Neuronal stem cell (in vitro differentiated cells): ENCODE results near the gene GARIN5A.

ENCODE experiments used
- DNase-seq: peaks from one replicate; pipeline ENCODE4 v3.0.0-alpha.2; 2013; ENCODE audit warnings: low spot score
- H2AFZ ChIP-seq: one replicate; pipeline ENCODE4 v1.6.1; 2013; ENCODE audit warnings: mild to moderate bottlenecking, low read length, inconsistent platforms
- H2AK5ac ChIP-seq: 2 replicates; pipeline ENCODE4 v1.6.1; 2013; ENCODE audit warnings: low read depth, mild to moderate bottlenecking, inconsistent platforms, low read length, moderate library complexity, mixed read lengths
- H2BK120ac ChIP-seq: 2 replicates; pipeline ENCODE4 v1.6.1; 2013; ENCODE audit warnings: low read depth, mild to moderate bottlenecking, inconsistent platforms, low read length, moderate library complexity, mixed read lengths
- H2BK12ac ChIP-seq: one replicate; pipeline ENCODE4 v1.6.1; 2013; ENCODE audit warnings: low read length, inconsistent platforms
- H2BK15ac ChIP-seq: 2 replicates; pipeline ENCODE4 v1.6.1; 2013; ENCODE audit warnings: mild to moderate bottlenecking, low read length, inconsistent platforms, mixed read lengths
- H2BK5ac ChIP-seq: one replicate; pipeline ENCODE4 v1.6.1; 2013; ENCODE audit warnings: inconsistent platforms, mild to moderate bottlenecking, low read length, moderate library complexity
- H3K14ac ChIP-seq: one replicate; pipeline ENCODE4 v1.6.1; 2013; ENCODE audit warnings: low read length, inconsistent platforms
- H3K18ac ChIP-seq: 2 replicates; pipeline ENCODE4 v1.6.1; 2013; ENCODE audit warnings: low read length, inconsistent platforms
- H3K23ac ChIP-seq: 2 replicates; pipeline ENCODE4 v1.6.1; 2013; ENCODE audit warnings: low read depth, mild to moderate bottlenecking, mixed read lengths, low read length, inconsistent platforms; ENCODE audit not compliant: poor library complexity
- H3K27ac ChIP-seq: replicated peaks from 3 replicates; pipeline ENCODE4 v1.5.1; 2013; ENCODE audit warnings: low read length, inconsistent platforms
- H3K27me3 ChIP-seq, 3 experiments: 2 replicates each; pipeline ENCODE4 v1.6.1; 2013; ENCODE audit warnings: low read length in 3 of 3, mild to moderate bottlenecking in 2 of 3, inconsistent platforms in 1 of 3, low read depth in 1 of 3, mixed read lengths in 1 of 3, moderate library complexity in 1 of 3; ENCODE audit not compliant: control insufficient read depth in 3 of 3, insufficient read depth in 3 of 3
- H3K36me3 ChIP-seq, 2 donors: replicated peaks in 1 of 2; 2 replicates each; pipeline ENCODE4 v1.6.1; 2013; ENCODE audit warnings: low read length in 2 of 2; ENCODE audit not compliant: control insufficient read depth in 2 of 2, insufficient read depth in 2 of 2
- H3K4ac ChIP-seq: 2 replicates; pipeline ENCODE4 v1.6.1; 2013; ENCODE audit warnings: inconsistent platforms, mild to moderate bottlenecking, low read length, moderate library complexity
- H3K4me1 ChIP-seq, 2 donors: 1 replicate in 1 of 2; 2 replicates in 1 of 2; pipeline ENCODE4 v1.6.1; 2013; ENCODE audit warnings: low read length in 2 of 2, low read depth in 1 of 2; ENCODE audit not compliant: control insufficient read depth in 2 of 2, insufficient read depth in 1 of 2
- H3K4me2 ChIP-seq: one replicate; pipeline ENCODE4 v1.6.1; 2013; ENCODE audit warnings: mild to moderate bottlenecking, low read length, inconsistent platforms; ENCODE audit not compliant: insufficient read depth, poor library complexity, severe bottlenecking
- H3K4me3 ChIP-seq, 2 donors: 2 replicates each; pipeline ENCODE4 v1.5.1; 2013; ENCODE audit warnings: low read length in 2 of 2, mild to moderate bottlenecking in 2 of 2, inconsistent platforms in 1 of 2, moderate library complexity in 1 of 2
- H3K79me1 ChIP-seq: one replicate; pipeline ENCODE4 v1.6.1; 2013; ENCODE audit warnings: low read depth, mild to moderate bottlenecking, inconsistent platforms, low read length, moderate library complexity
- H3K9ac ChIP-seq: one replicate; pipeline ENCODE4 v1.6.1; 2013; ENCODE audit warnings: mild to moderate bottlenecking, low read depth, low read length, inconsistent platforms; ENCODE audit not compliant: poor library complexity
- H3K9me3 ChIP-seq, 2 donors: replicated peaks in 1 of 2; 2 replicates each; pipeline versions ENCODE3 to v1.6.1; 2013; ENCODE audit warnings: low read length in 2 of 2, mild to moderate bottlenecking in 2 of 2, inconsistent platforms in 1 of 2, low read depth in 1 of 2, mixed read lengths in 1 of 2, moderate library complexity in 1 of 2; ENCODE audit not compliant: control insufficient read depth in 2 of 2, insufficient read depth in 1 of 2
- H4K8ac ChIP-seq: one replicate; pipeline ENCODE4 v1.6.1; 2013; ENCODE audit warnings: low read depth, mild to moderate bottlenecking, inconsistent platforms, low read length, moderate library complexity
- H4K91ac ChIP-seq: one replicate; pipeline ENCODE4 v1.6.1; 2013; ENCODE audit warnings: low read length, low read depth, mild to moderate bottlenecking, inconsistent platforms; ENCODE audit not compliant: poor library complexity
- WGBS, 2 donors: extraction: QIAGEN DNeasy Blood & Tissue Kit; methylation state at CpG; one replicate each; pipeline ENCODE4 v1.1.7; 2013; ENCODE audit warnings: missing lambda C conversion rate in 2 of 2, mixed read lengths in 1 of 2; ENCODE audit not compliant: insufficient read length in 2 of 2, insufficient replicate concordance in 1 of 2; ENCODE audit errors: extremely low coverage in 2 of 2; 5-methylcytosine and 5-hydroxymethylcytosine counted together

Gene GARIN5A

DNA sequence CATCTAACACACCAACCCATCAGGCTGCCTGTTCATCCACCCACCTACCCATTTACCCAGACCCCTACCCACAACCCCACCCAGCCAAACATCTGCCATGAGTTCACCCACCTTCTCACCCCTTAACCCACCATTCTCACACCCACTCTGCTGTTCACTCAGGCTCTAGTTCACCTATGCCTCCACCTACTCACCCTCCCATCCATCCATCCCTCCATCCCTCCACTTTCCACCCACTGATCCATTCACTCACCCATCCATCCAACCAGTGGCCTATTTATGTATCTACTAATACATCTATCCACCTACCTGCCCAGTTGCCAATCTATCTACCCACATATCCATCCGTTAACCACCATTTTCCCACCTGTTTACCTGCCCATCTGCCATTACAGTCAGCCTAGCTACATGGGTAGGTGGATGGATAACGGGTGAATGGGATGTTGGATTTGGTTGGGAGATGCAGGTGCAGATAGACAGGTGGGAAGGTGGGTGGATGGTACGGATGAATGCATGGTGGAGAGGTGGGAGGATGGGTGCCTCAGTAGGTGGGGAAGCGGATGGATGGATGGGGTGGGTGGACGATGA lies 38.7 kb downstream of the GARIN5A start:
- Histone ChIP-seq H3K18ac (no peak overlapping the region), H2BK120ac (no peak overlapping the region), H3K4me1 (peaks cover 1 to 6% of the 10 kb centered on the region in 2 donors), H3K79me1 (no peaks in the 10 kb centered on the region), H3K14ac (peak overlapping the region; percentile 31), H2BK5ac (no peak overlapping the region), H3K36me3 (no peaks in the 10 kb centered on the region), H2BK15ac (no peak overlapping the region), H3K9ac (no peak overlapping the region), H3K4me3 (no peak overlapping the region), H4K91ac (no peak overlapping the region), H3K9me3 (no peaks in the 10 kb centered on the region), H3K27me3 (peaks cover 0 to 37% (median 0%) of the 10 kb centered on the region in 3 experiments), H2AK5ac (peak overlapping the region; percentile 16), H2AFZ (no peak overlapping the region), H2BK12ac (peak overlapping the region; percentile 6), H3K4me2 (no peak overlapping the region), H3K23ac (no peak overlapping the region), H3K27ac (no peak overlapping the region), H3K4ac (peak overlapping the region; percentile 76), H4K8ac (no peak overlapping the region)
- DNase-seq = no peak
- WGBS, 2 donors = 100% methylated on average over 1 to 3 of the region's 5 CpGs

DNA sequence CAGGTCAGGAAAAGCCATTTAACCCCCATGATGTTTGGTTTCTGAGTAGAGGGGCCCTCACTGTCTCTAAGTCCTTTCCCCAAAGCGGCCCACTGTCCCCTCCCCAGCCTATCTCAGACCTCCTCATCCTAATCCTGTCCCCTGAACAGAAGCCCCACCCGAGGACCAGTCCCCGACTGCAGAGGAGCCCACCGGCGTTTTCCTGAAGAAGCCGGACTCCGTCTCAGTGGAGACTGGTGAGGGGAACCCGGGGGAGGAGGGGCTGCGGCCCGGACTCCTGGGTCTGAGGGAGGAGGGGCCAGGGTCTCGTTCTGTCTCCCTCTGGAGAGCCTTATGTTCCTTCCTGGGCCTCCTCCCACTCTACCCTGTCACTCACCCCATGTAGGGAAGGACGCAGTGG lies 41.0 kb downstream of the GARIN5A start:
- H3K23ac ChIP-seq = no peak overlapping the region
- peaks cover 13 to 18% of the 10 kb centered on the region in 2 donors for H3K4me1 ChIP-seq
- H4K91ac ChIP-seq = no peak overlapping the region
- H3K4me2 ChIP-seq = no peak overlapping the region
- H3K36me3 ChIP-seq = no peaks in the 10 kb centered on the region
- H3K4me3 ChIP-seq = no peak overlapping the region
- no peak for DNase-seq
- H2BK12ac ChIP-seq = no peak overlapping the region
- WGBS, 2 donors = no CpG with 5 or more reads among the region's 12 CpGs
- H4K8ac ChIP-seq = no peak overlapping the region
- H3K9ac ChIP-seq = no peak overlapping the region
- H2AK5ac ChIP-seq = peak overlapping the region; percentile 70
- no peak overlapping the region for H3K14ac ChIP-seq
- no peak overlapping the region for H2BK15ac ChIP-seq
- peak overlapping the region; percentile 20 for H2BK5ac ChIP-seq
- no peak overlapping the region for H2BK120ac ChIP-seq
- no peak overlapping the region for H3K18ac ChIP-seq
- H3K9me3 ChIP-seq = no peaks in the 10 kb centered on the region
- H3K27ac ChIP-seq = no peak overlapping the region
- H2AFZ ChIP-seq = no peak overlapping the region
- peaks cover 0 to 40% (median 10%) of the 10 kb centered on the region in 3 experiments for H3K27me3 ChIP-seq
- no peaks in the 10 kb centered on the region for H3K79me1 ChIP-seq
- no peak overlapping the region for H3K4ac ChIP-seq

DNA sequence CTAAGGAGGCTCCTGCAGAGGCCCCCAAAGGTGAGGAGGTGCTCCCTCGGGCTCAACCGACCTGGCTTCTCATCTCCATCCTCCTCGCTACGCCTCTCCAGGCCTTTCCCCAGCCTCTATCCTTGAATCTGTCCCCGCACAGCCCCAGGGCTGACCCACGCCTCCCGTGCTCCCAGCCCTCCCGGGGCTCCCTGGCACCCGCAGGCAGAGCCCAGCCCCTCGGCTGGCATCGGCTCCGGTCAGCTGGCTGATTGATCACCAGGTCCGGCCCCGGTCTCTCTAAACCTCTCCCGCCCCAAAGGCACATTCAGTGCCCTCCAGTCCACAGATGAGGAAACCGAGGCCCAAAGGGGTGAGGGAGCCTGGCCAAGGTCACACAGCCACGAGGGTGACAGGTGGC lies 41.4 kb downstream of the GARIN5A start:
- Histone ChIP-seq H3K4me2 (no peak overlapping the region), H3K23ac (no peak overlapping the region), H2BK120ac (no peak overlapping the region), H2BK15ac (peak overlapping the region; percentile 33), H2AFZ (no peak overlapping the region), H4K8ac (no peak overlapping the region), H2BK12ac (no peak overlapping the region), H3K4me3 (no peak overlapping the region), H3K27me3 (peaks cover 0 to 41% (median 11%) of the 10 kb centered on the region in 3 experiments), H3K79me1 (no peaks in the 10 kb centered on the region), H2AK5ac (peak overlapping the region; percentile 70), H3K18ac (peak overlapping the region; percentile 15), H3K9ac (no peak overlapping the region), H2BK5ac (peak overlapping the region; percentile 78), H3K9me3 (no peaks in the 10 kb centered on the region), H3K4me1 (peaks cover 13 to 19% of the 10 kb centered on the region in 2 donors), H3K27ac (no peak overlapping the region), H3K14ac (no peak overlapping the region), H3K4ac (no peak overlapping the region), H4K91ac (no peak overlapping the region), H3K36me3 (no peaks in the 10 kb centered on the region)
- no CpG with 5 or more reads among the region's 17 CpGs for WGBS, 2 donors
- DNase-seq = no peak

DNA sequence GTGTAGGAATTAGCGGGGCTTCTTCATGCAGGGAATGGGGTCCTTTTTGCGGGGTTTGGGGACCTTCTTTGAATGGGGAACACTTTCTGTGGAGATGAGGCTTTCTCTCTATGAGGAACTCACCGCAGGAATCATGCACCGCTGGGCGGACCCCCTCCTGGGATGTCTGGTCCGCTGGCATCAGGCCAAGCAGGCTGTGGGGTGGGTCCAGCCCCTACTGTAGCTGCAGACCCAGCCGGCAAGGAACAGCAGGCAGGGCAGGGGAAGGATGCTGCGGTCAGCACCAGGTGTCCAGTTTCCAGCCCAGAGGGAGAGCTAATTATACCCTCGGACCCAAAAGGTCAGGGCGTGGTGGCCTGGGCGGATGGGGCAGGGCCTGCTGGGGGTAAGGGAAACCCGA lies 42.1 kb downstream of the GARIN5A start:
- peak overlapping the region; percentile 95 for H2AK5ac ChIP-seq
- no peak overlapping the region for H3K4me3 ChIP-seq
- no peak overlapping the region for H3K27ac ChIP-seq
- no peaks in the 10 kb centered on the region for H3K9me3 ChIP-seq
- H4K91ac ChIP-seq = no peak overlapping the region
- WGBS, 2 donors = no CpG with 5 or more reads among the region's 12 CpGs
- no peak overlapping the region for H3K4ac ChIP-seq
- no peak overlapping the region for H2BK120ac ChIP-seq
- no peaks in the 10 kb centered on the region for H3K36me3 ChIP-seq
- H3K4me2 ChIP-seq = no peak overlapping the region
- H3K79me1 ChIP-seq = no peaks in the 10 kb centered on the region
- no peak overlapping the region for H4K8ac ChIP-seq
- H2BK15ac ChIP-seq = peak overlapping the region; percentile 75
- H3K27me3 ChIP-seq = peaks cover 0 to 44% (median 11%) of the 10 kb centered on the region in 3 experiments
- peak overlapping the region; percentile 57 for H3K18ac ChIP-seq
- no peak overlapping the region for H3K9ac ChIP-seq
- peaks cover 13 to 19% of the 10 kb centered on the region in 2 donors for H3K4me1 ChIP-seq
- no peak overlapping the region for H2BK5ac ChIP-seq
- H2AFZ ChIP-seq = no peak overlapping the region
- H3K23ac ChIP-seq = no peak overlapping the region
- H3K14ac ChIP-seq = no peak overlapping the region
- DNase-seq = no peak
- peak overlapping the region; percentile 84 for H2BK12ac ChIP-seq
